ENCODE results near the gene ABCA4.
A peak's percentile ranks its signal among the peaks of the same experiment; 100 is the strongest.

The ABCA4 gene

DNA sequence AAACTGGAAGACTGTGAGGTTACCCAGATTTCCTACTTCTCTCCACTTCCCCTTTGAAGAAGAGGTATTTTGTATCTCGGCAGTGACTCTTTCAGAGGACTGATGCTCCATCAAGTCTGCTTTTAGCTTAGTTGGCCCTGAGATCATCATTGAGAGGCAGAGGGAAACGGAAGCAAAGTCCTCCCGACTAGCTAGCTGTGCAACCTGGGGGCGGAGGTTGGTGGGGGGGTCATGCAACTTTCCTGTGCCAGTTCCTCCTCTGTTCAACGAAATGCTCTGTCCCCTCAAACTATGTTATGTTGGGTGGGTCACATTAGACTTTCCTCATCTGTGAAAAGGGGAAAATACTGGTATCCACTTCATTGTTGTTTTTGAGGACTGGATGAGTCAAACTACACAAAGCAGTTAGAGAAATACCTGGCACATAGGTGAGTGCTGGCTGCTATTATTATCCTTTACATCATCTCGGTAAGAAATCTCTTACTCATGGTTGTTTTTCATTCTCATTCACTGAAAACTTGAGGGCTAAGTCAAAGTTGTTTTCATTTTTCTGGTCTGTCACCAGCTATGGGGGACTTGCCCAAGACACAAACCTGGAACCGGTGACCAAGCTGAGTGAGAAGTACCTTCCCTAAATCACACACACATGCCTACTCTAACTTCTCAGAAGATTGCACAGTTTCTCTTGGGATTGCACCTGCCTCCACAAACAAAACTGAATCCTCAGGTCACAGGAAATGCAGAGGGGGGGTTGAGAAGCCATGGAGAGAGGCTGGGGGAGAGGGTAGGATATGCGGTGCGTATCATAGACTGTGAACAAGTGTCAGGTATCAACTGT lies 83.3 kb downstream of the ABCA4 start:
- ATAC-seq (ENCODE audit: low read depth) (peak; percentile 71), DNase-seq (ENCODE audit: low spot score) (no peak)
- Histone ChIP-seq H3K4me1 (ENCODE audit: insufficient read depth, poor library complexity, severe bottlenecking) (peaks cover 12% of the 10 kb centered on the region), H3K36me3 (ENCODE audit: low read depth) (no peaks in the 10 kb centered on the region), H3K9me3 (ENCODE audit: severe bottlenecking) (no peaks in the 10 kb centered on the region), H3K27ac (ENCODE audit: poor library complexity, severe bottlenecking) (no peak overlapping the region), H3K27me3 (ENCODE audit: insufficient read depth, poor library complexity, severe bottlenecking) (no peaks in the 10 kb centered on the region), H3K4me3 (ENCODE audit: severe bottlenecking) (no peak overlapping the region)
- TF ChIP-seq, protein P1, sequence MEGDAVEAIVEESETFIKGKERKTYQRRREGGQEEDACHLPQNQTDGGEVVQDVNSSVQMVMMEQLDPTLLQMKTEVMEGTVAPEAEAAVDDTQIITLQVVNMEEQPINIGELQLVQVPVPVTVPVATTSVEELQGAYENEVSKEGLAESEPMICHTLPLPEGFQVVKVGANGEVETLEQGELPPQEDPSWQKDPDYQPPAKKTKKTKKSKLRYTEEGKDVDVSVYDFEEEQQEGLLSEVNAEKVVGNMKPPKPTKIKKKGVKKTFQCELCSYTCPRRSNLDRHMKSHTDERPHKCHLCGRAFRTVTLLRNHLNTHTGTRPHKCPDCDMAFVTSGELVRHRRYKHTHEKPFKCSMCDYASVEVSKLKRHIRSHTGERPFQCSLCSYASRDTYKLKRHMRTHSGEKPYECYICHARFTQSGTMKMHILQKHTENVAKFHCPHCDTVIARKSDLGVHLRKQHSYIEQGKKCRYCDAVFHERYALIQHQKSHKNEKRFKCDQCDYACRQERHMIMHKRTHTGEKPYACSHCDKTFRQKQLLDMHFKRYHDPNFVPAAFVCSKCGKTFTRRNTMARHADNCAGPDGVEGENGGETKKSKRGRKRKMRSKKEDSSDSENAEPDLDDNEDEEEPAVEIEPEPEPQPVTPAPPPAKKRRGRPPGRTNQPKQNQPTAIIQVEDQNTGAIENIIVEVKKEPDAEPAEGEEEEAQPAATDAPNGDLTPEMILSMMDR (IDR thresholded peaks at IDR 0.05; ENCODE audit: poor library complexity, severe bottlenecking) = no peak

DNA sequence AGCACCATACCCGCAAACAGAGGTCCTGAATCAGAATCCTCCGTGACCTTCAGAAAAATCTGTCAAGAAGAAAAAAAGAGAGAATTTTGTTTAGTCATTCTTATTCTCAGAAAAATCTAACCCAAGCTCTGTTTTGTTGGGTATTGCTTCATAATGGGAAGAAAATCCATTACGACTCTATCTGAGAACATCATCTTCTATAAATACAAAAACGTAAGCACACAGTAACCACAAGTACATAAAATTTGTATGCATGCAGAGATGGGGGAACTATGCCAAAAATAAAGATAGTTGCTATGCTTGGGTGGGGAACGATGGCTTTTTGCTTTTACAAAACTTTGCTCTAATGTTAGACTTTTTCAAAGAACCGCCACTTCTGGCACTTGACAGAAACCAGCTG lies 84.2 kb downstream of the ABCA4 start:
- Histone ChIP-seq H3K9me3 (ENCODE audit: severe bottlenecking) (no peaks in the 10 kb centered on the region), H3K36me3 (ENCODE audit: low read depth) (no peaks in the 10 kb centered on the region), H3K27ac (ENCODE audit: poor library complexity, severe bottlenecking) (no peak overlapping the region), H3K4me3 (ENCODE audit: severe bottlenecking) (no peak overlapping the region), H3K4me1 (ENCODE audit: insufficient read depth, poor library complexity, severe bottlenecking) (peaks cover 12% of the 10 kb centered on the region), H3K27me3 (ENCODE audit: insufficient read depth, poor library complexity, severe bottlenecking) (no peaks in the 10 kb centered on the region)
- TF ChIP-seq, protein P1 (IDR thresholded peaks at IDR 0.05; ENCODE audit: poor library complexity, severe bottlenecking) = no peak
- DNase-seq (ENCODE audit: low spot score) (no peak), ATAC-seq (ENCODE audit: low read depth) (no peak)

- no peak for DNase-seq (ENCODE audit: low spot score)
- no peaks in the 10 kb centered on the region for H3K27me3 ChIP-seq (ENCODE audit: insufficient read depth, poor library complexity, severe bottlenecking)
- no peak overlapping the region for H3K27ac ChIP-seq (ENCODE audit: poor library complexity, severe bottlenecking)
- no peak for ATAC-seq (ENCODE audit: low read depth)
- H3K36me3 ChIP-seq (ENCODE audit: low read depth) = no peaks in the 10 kb centered on the region
- TF ChIP-seq, protein P1 (IDR thresholded peaks at IDR 0.05; ENCODE audit: poor library complexity, severe bottlenecking) = no peak
- H3K4me1 ChIP-seq (ENCODE audit: insufficient read depth, poor library complexity, severe bottlenecking) = peaks cover 12% of the 10 kb centered on the region
- H3K9me3 ChIP-seq (ENCODE audit: severe bottlenecking) = no peaks in the 10 kb centered on the region
- no peak overlapping the region for H3K4me3 ChIP-seq (ENCODE audit: severe bottlenecking)
Observed at GRCh38 chr1:94033849-94034248, 87.1 kb downstream of the ABCA4 start.

GRCh38 chr1:94032637-94033036 lies 88.3 kb downstream of the ABCA4 start:
- Histone ChIP-seq H3K27me3 (ENCODE audit: insufficient read depth, poor library complexity, severe bottlenecking) (no peaks in the 10 kb centered on the region), H3K4me1 (ENCODE audit: insufficient read depth, poor library complexity, severe bottlenecking) (peaks cover 8% of the 10 kb centered on the region), H3K27ac (ENCODE audit: poor library complexity, severe bottlenecking) (no peak overlapping the region), H3K4me3 (ENCODE audit: severe bottlenecking) (no peak overlapping the region), H3K36me3 (ENCODE audit: low read depth) (no peaks in the 10 kb centered on the region), H3K9me3 (ENCODE audit: severe bottlenecking) (no peaks in the 10 kb centered on the region)
- DNase-seq (ENCODE audit: low spot score) (no peak), ATAC-seq (ENCODE audit: low read depth) (no peak)
- TF ChIP-seq, protein P1 (IDR thresholded peaks at IDR 0.05; ENCODE audit: poor library complexity, severe bottlenecking) = no peak

DNA sequence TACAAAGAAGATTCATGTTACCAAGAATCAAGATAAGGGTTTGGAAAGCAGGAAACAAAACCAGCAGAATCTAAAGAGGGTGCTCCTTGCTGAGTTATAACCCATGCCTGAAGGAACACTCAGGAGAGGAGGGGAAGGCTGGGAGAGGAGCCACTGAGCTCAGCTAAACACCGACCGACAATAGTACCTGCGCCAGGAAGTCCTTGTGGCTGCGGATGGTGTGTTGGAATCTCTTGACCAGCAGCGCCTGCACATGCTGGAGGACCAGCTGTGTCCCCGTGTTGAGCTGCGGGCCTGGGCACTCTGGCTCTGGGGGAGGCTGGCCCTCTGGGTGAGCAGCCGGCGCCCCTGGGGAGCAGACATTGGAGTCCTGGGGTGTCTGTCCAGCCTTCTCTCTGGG lies 89.4 kb downstream of the ABCA4 start:
- Histone ChIP-seq H3K9me3 (ENCODE audit: severe bottlenecking) (no peaks in the 10 kb centered on the region), H3K4me3 (ENCODE audit: severe bottlenecking) (no peak overlapping the region), H3K4me1 (ENCODE audit: insufficient read depth, poor library complexity, severe bottlenecking) (peaks cover 5% of the 10 kb centered on the region), H3K27ac (ENCODE audit: poor library complexity, severe bottlenecking) (no peak overlapping the region), H3K27me3 (ENCODE audit: insufficient read depth, poor library complexity, severe bottlenecking) (no peaks in the 10 kb centered on the region), H3K36me3 (ENCODE audit: low read depth) (no peaks in the 10 kb centered on the region)
- DNase-seq (ENCODE audit: low spot score) (no peak), ATAC-seq (ENCODE audit: low read depth) (no peak)
- TF ChIP-seq, protein P1 (IDR thresholded peaks at IDR 0.05; ENCODE audit: poor library complexity, severe bottlenecking) = no peak
